H9 (cell line): ENCODE measurements around the gene CCIN. TPM values are rescaled to one million over a fixed set of nuclear protein-coding genes. Genes with fewer than 3 reads are reported as not detected.

Experiments
- DNase-seq: peaks from one replicate; pipeline ENCODE4 v3.0.0-alpha.2; 2017
- H2AFZ ChIP-seq: one replicate; pipeline ENCODE4 v1.6.1; 2013; ENCODE audit warnings: mild to moderate bottlenecking, low read length, control low read depth, moderate library complexity
- H2AK5ac ChIP-seq: 2 replicates; pipeline ENCODE4 v1.6.1; 2013; ENCODE audit warnings: low read length, control low read depth, mixed read lengths; ENCODE audit not compliant: insufficient read length
- H2BK120ac ChIP-seq: one replicate; pipeline ENCODE4 v1.6.1; 2013; ENCODE audit warnings: low read depth, mild to moderate bottlenecking, low read length, control low read depth, inconsistent platforms; ENCODE audit not compliant: poor library complexity, severe bottlenecking
- H2BK12ac ChIP-seq: 2 replicates; pipeline ENCODE4 v1.6.1; 2013; ENCODE audit warnings: low read length, control low read depth, mixed read lengths, low read depth; ENCODE audit not compliant: insufficient read length
- H2BK15ac ChIP-seq: 2 replicates; pipeline ENCODE4 v1.6.1; 2013; ENCODE audit warnings: low read depth, low read length, control low read depth
- H2BK20ac ChIP-seq: one replicate; pipeline ENCODE4 v1.6.1; 2013; ENCODE audit warnings: low read depth, mild to moderate bottlenecking, low read length, control low read depth, inconsistent platforms; ENCODE audit not compliant: poor library complexity, severe bottlenecking
- H2BK5ac ChIP-seq: 2 replicates; pipeline ENCODE4 v1.6.1; 2013; ENCODE audit warnings: low read length, control low read depth, mixed read lengths; ENCODE audit not compliant: insufficient read length
- H3K14ac ChIP-seq: 2 replicates; pipeline ENCODE4 v1.6.1; 2013; ENCODE audit warnings: low read length, control low read depth; ENCODE audit not compliant: insufficient read depth
- H3K18ac ChIP-seq: 2 replicates; pipeline ENCODE4 v1.6.1; 2013; ENCODE audit warnings: low read depth, mild to moderate bottlenecking, mixed read lengths, low read length, control low read depth; ENCODE audit not compliant: insufficient read length
- H3K23ac ChIP-seq: 2 replicates; pipeline ENCODE4 v1.6.1; 2013; ENCODE audit warnings: low read length, control low read depth, mixed read lengths, low read depth; ENCODE audit not compliant: insufficient read length
- H3K23me2 ChIP-seq: 2 replicates; pipeline ENCODE4 v1.6.1; 2013; ENCODE audit warnings: low read depth, mild to moderate bottlenecking, mixed read lengths, low read length, control low read depth; ENCODE audit not compliant: insufficient read length, poor library complexity, severe bottlenecking
- H3K27ac ChIP-seq: 2 replicates; pipeline ENCODE4 v1.5.1; 2013; ENCODE audit warnings: low read length, control low read depth, mixed read lengths, low read depth; ENCODE audit not compliant: insufficient read length
- H3K27me3 ChIP-seq: 2 replicates; pipeline ENCODE4 v1.6.1; 2013; ENCODE audit warnings: low read length, control low read depth, inconsistent platforms; ENCODE audit not compliant: insufficient read depth
- H3K4ac ChIP-seq: 2 replicates; pipeline ENCODE4 v1.6.1; 2013; ENCODE audit warnings: low read depth, mild to moderate bottlenecking, control low read depth, inconsistent platforms, low read length, moderate library complexity
- H3K4me1 ChIP-seq: 2 replicates; pipeline ENCODE4 v1.6.1; 2013; ENCODE audit warnings: low read length, control low read depth, inconsistent platforms; ENCODE audit not compliant: insufficient read depth
- H3K4me2 ChIP-seq: 2 replicates; pipeline ENCODE4 v1.6.1; 2013; ENCODE audit warnings: low read length, control low read depth, mixed read lengths; ENCODE audit not compliant: insufficient read length, insufficient read depth
- H3K56ac ChIP-seq: 2 replicates; pipeline ENCODE4 v1.6.1; 2013; ENCODE audit warnings: low read depth, mild to moderate bottlenecking, mixed read lengths, low read length, control low read depth; ENCODE audit not compliant: insufficient read length
- H3K79me1 ChIP-seq: 2 replicates; pipeline ENCODE4 v1.6.1; 2013; ENCODE audit warnings: low read depth, mild to moderate bottlenecking, moderate library complexity, low read length, control low read depth, inconsistent platforms; ENCODE audit not compliant: insufficient read depth, poor library complexity, severe bottlenecking
- H3K79me2 ChIP-seq: 2 replicates; pipeline ENCODE4 v1.6.1; 2013; ENCODE audit warnings: low read length, control low read depth, inconsistent platforms; ENCODE audit not compliant: insufficient read depth
- H3K9ac ChIP-seq: 2 replicates; pipeline ENCODE4 v1.6.1; 2013; ENCODE audit warnings: low read length, control low read depth, mixed read lengths; ENCODE audit not compliant: insufficient read length; ENCODE audit errors: extremely low read depth
- H3K9me3 ChIP-seq: one replicate; pipeline ENCODE4 v1.6.1; 2013; ENCODE audit warnings: low read depth, low read length, inconsistent platforms; ENCODE audit not compliant: control insufficient read depth
- H3T11ph ChIP-seq: one replicate; pipeline ENCODE4 v1.6.1; 2013; ENCODE audit warnings: mild to moderate bottlenecking, low read length, control low read depth, inconsistent platforms
- H4K20me1 ChIP-seq: one replicate; pipeline ENCODE4 v1.6.1; 2013; ENCODE audit not compliant: control insufficient read depth, insufficient read length, insufficient read depth
- H4K5ac ChIP-seq: 2 replicates; pipeline ENCODE4 v1.6.1; 2013; ENCODE audit warnings: low read depth, mild to moderate bottlenecking, mixed read lengths, low read length, control low read depth; ENCODE audit not compliant: insufficient read length
- H4K8ac ChIP-seq: replicated peaks from 2 replicates; pipeline ENCODE4 v1.6.1; 2013; ENCODE audit warnings: low read length, control low read depth, mixed read lengths, low read depth; ENCODE audit not compliant: insufficient read length
- H4K91ac ChIP-seq: 2 replicates; pipeline ENCODE4 v1.6.1; 2013; ENCODE audit warnings: low read depth, mild to moderate bottlenecking, moderate library complexity, mixed read lengths, low read length, control low read depth; ENCODE audit not compliant: insufficient read length
- H3K27ac Mint-ChIP-seq, 3 experiments: 2 replicates in 2 of 3; 3 replicates in 1 of 3; pipeline ENCODE4 v1.8.0; 2020 to 2021; ENCODE audit warnings: mixed read lengths in 3 of 3, mild to moderate bottlenecking in 1 of 3, moderate library complexity in 1 of 3
- H3K27me3 Mint-ChIP-seq: 2 replicates; pipeline ENCODE4 v1.8.0; 2021; ENCODE audit warnings: low read depth, mild to moderate bottlenecking, moderate library complexity, mixed read lengths
- H3K36me3 Mint-ChIP-seq, 3 experiments: 2 replicates in 2 of 3; 3 replicates in 1 of 3; pipeline ENCODE4 v1.8.0; 2020 to 2021; ENCODE audit warnings: low read depth in 3 of 3, mixed read lengths in 3 of 3; ENCODE audit not compliant: insufficient read depth in 1 of 3
- H3K4me1 Mint-ChIP-seq, 2 experiments: 2 replicates each; pipeline ENCODE4 v1.8.0; 2020; ENCODE audit warnings: mixed read lengths in 2 of 2
- H3K4me3 Mint-ChIP-seq, 2 experiments: 2 replicates in 1 of 2; 3 replicates in 1 of 2; pipeline ENCODE4 v1.8.0; 2020 to 2021; ENCODE audit warnings: mild to moderate bottlenecking in 2 of 2, mixed read lengths in 2 of 2, moderate library complexity in 1 of 2
- H3K9me3 Mint-ChIP-seq, 2 experiments: 2 replicates in 1 of 2; 3 replicates in 1 of 2; pipeline ENCODE4 v1.8.0; 2020; ENCODE audit warnings: mild to moderate bottlenecking in 2 of 2, mixed read lengths in 2 of 2, moderate library complexity in 1 of 2
- CTCF ChIP-seq: fragments of 200-600 bp; sonication (generic); conservative IDR thresholded peaks from 3 replicates; pipeline ENCODE4 v1.8.0; 2021; ENCODE audit warnings: antibody characterized with exemption, mild to moderate bottlenecking
- WGBS: extraction: QIAGEN DNeasy Blood & Tissue Kit; methylation state at CpG from one replicate; pipeline ENCODE4 v1.1.7; 2013; ENCODE audit warnings: missing lambda C conversion rate, low lambda C conversion rate, mixed read lengths; ENCODE audit not compliant: insufficient read length; ENCODE audit errors: extremely low coverage; 5-methylcytosine and 5-hydroxymethylcytosine counted together
- total RNA-seq: library from RNA; stranded (reverse); gene quantifications from 2 replicates; pipeline ENCODE4 v1.2.1, GENCODE V29; 2021

The CCIN gene
- total RNA-seq, 1 experiment from 2014 or later: not detected

GRCh38 chr9:36138496-36138895 lies 30.7 kb upstream of the CCIN start:
- no peak overlapping the region for H2BK20ac ChIP-seq
- peaks cover 0 to 5% of the 10 kb centered on the region in 2 experiments; a peak in 3 of 5 replicates for H3K9me3 Mint-ChIP-seq
- no peaks in the 10 kb centered on the region for H3K4me1 ChIP-seq
- H3K4ac ChIP-seq: no peak overlapping the region
- no peak overlapping the region for H3K4me2 ChIP-seq
- no peak overlapping the region for H2BK120ac ChIP-seq
- no peak overlapping the region for H3K18ac ChIP-seq
- no peak overlapping the region; a peak in 1 of 5 replicates for H3K4me3 Mint-ChIP-seq
- H3K4me1 Mint-ChIP-seq: peaks cover 23 to 38% of the 10 kb centered on the region in 2 experiments
- no peaks in the 10 kb centered on the region for H3K79me2 ChIP-seq
- no peak overlapping the region for H3K27ac ChIP-seq
- H2AFZ ChIP-seq: no peak overlapping the region
- no peak overlapping the region for H3K14ac ChIP-seq
- H3K23ac ChIP-seq: no peak overlapping the region
- no peak overlapping the region for H2AK5ac ChIP-seq
- H2BK12ac ChIP-seq: no peak overlapping the region
- no peaks in the 10 kb centered on the region for H4K20me1 ChIP-seq
- H3K9me3 ChIP-seq: no peaks in the 10 kb centered on the region
- H3K23me2 ChIP-seq: peaks cover 14% of the 10 kb centered on the region
- H4K5ac ChIP-seq: no peak overlapping the region
- peaks cover 27% of the 10 kb centered on the region for H3K27me3 ChIP-seq
- no peak overlapping the region for H2BK5ac ChIP-seq
- H3T11ph ChIP-seq: no peak overlapping the region
- H3K56ac ChIP-seq: no peak overlapping the region
- no peak overlapping the region for H3K9ac ChIP-seq
- peaks cover 0 to 1% (median 0%) of the 10 kb centered on the region in 3 experiments; a peak in 1 of 7 replicates for H3K36me3 Mint-ChIP-seq
- H4K91ac ChIP-seq: no peak overlapping the region
- no CpG with 5 or more reads among the region's 10 CpGs for WGBS
- H4K8ac ChIP-seq: no peak overlapping the region
- no peak for DNase-seq
- no peaks in the 10 kb centered on the region for H3K79me1 ChIP-seq
- no peak overlapping the region for H3K27ac Mint-ChIP-seq
- H3K27me3 Mint-ChIP-seq: peaks cover 79% of the 10 kb centered on the region
- H2BK15ac ChIP-seq: no peak overlapping the region
- no peak for TF ChIP-seq CTCF
